Tibial artery (tissue), 4 donors: Measurements from ENCODE around the gene TMEM164.
"Not testable (repeated sequence)": the region's sequence is repeated elsewhere in the genome, so short reads cannot be mapped to it uniquely, and the experiment has no call there.

Source experiments
- DNase-seq, 2 donors: peaks; one replicate each; pipeline ENCODE4 v3.0.0-alpha.2; 2019
- H3K27ac ChIP-seq, 2 donors: fragments of 200-600 bp; sonication (generic) in 1 of 2; 1 replicate in 1 of 2; 2 replicates in 1 of 2; pipeline ENCODE4 v1.5.1; 2018 to 2019; ENCODE audit warnings: mild to moderate bottlenecking in 1 of 2
- H3K27me3 ChIP-seq, 2 donors: fragments of 200-600 bp; sonication (generic) in 1 of 2; one replicate each; pipeline versions ENCODE4 v1.5.1 to v1.6.0; 2016 to 2019
- H3K36me3 ChIP-seq, 3 donors: fragments of 200-600 bp; sonication (generic) in 2 of 3; one replicate each; pipeline ENCODE4 v1.5.1; 2016 to 2019; ENCODE audit warnings: mild to moderate bottlenecking in 2 of 3
- H3K4me1 ChIP-seq, 4 donors: fragments of 200-600 bp; sonication (generic) in 2 of 4; 1 replicate in 3 of 4; 2 replicates in 1 of 4; pipeline ENCODE4 v1.5.1; 2016 to 2019
- H3K4me3 ChIP-seq, 2 donors: fragments of 200-600 bp; sonication (generic) in 1 of 2; 1 replicate in 1 of 2; 2 replicates in 1 of 2; pipeline ENCODE4 v1.5.1; 2018 to 2019; ENCODE audit warnings: mild to moderate bottlenecking in 2 of 2
- H3K9me3 ChIP-seq, 3 donors: fragments of 200-600 bp; sonication (generic) in 1 of 3; one replicate each; pipeline ENCODE4 v1.5.1; 2016 to 2019
- intact Hi-C: fragments of 100-400 bp; cut with DNase I; formaldehyde crosslinking; loops from one replicate; pipeline ENCODE4 v1.15.0; 2023; ENCODE audit warnings: low total_unique reads
- TF ChIP-seq, protein P1 (sequence below), 2 experiments: fragments of 200-600 bp in 1 of 2; fragments of 450-650 bp in 1 of 2; IDR thresholded peaks; one replicate each; pipeline ENCODE4 v1.5.1; 2017 to 2019; ENCODE audit warnings: antibody characterized with exemption in 2 of 2, mild to moderate bottlenecking in 1 of 2, moderate library complexity in 1 of 2

The TMEM164 gene

DNA sequence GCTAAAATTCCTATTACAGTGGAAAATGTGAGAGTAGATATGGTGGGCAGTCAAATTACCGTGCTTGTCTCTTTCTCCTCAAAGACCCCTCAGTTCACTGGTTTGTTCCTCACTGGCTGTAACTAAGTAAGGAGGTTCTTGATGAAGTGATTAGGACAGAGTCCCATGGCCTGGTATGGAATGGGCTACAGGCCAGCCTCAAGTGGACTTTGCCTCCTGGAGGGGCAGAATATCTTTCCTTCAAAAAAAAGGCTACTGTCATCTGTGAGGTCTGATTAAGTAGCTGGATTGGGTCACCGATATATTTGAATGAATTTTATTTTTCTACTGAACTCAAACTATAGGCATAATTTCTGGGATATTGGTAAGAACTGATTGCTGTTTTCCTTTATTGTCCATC, 38.5 kb upstream of the TMEM164 start:
- H3K4me3 ChIP-seq = no peak overlapping the region
- TF ChIP-seq, protein P1, sequence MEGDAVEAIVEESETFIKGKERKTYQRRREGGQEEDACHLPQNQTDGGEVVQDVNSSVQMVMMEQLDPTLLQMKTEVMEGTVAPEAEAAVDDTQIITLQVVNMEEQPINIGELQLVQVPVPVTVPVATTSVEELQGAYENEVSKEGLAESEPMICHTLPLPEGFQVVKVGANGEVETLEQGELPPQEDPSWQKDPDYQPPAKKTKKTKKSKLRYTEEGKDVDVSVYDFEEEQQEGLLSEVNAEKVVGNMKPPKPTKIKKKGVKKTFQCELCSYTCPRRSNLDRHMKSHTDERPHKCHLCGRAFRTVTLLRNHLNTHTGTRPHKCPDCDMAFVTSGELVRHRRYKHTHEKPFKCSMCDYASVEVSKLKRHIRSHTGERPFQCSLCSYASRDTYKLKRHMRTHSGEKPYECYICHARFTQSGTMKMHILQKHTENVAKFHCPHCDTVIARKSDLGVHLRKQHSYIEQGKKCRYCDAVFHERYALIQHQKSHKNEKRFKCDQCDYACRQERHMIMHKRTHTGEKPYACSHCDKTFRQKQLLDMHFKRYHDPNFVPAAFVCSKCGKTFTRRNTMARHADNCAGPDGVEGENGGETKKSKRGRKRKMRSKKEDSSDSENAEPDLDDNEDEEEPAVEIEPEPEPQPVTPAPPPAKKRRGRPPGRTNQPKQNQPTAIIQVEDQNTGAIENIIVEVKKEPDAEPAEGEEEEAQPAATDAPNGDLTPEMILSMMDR (IDR thresholded peaks at IDR 0.05) = no peak
- intact Hi-C loops = no loop called here
- no peaks in the 10 kb centered on the region for H3K4me1 ChIP-seq
- no peak overlapping the region for H3K27ac ChIP-seq
- no peaks in the 10 kb centered on the region for H3K9me3 ChIP-seq
- DNase-seq = no peak
- no peaks in the 10 kb centered on the region for H3K36me3 ChIP-seq
- no peaks in the 10 kb centered on the region for H3K27me3 ChIP-seq

DNA sequence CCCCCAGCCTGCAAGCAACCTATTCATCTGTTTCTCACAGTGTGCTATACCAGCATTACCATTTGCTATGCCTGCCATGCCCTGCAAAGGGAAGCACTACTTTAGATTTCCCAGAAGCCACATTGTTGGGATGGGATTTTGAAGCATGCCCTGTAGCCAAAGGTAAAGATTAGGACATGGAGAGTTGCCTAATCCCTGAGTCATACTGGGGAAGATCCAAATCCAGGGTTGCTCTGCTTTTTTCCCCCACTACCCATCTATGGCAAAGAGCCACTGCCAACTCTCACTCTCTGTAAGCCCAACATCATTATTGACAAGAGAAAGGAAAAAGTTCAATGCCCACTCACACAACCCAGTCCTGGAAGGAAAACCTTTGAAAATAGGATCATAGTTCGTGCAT, 36.7 kb upstream of the TMEM164 start:
- no peak overlapping the region for H3K27ac ChIP-seq
- no peaks in the 10 kb centered on the region for H3K9me3 ChIP-seq
- no peaks in the 10 kb centered on the region for H3K36me3 ChIP-seq
- TF ChIP-seq, protein P1 (IDR thresholded peaks at IDR 0.05) = no peak
- H3K27me3 ChIP-seq = no peaks in the 10 kb centered on the region
- H3K4me1 ChIP-seq = no peaks in the 10 kb centered on the region
- DNase-seq = no peak
- intact Hi-C loops = no loop called here
- no peak overlapping the region for H3K4me3 ChIP-seq

GRCh38 chrX:109967156-109967555, 35.8 kb upstream of the TMEM164 start:
- no peak for DNase-seq
- Histone ChIP-seq H3K9me3 (no peaks in the 10 kb centered on the region), H3K36me3 (no peaks in the 10 kb centered on the region), H3K4me3 (no peak overlapping the region), H3K4me1 (no peaks in the 10 kb centered on the region), H3K27ac (no peak overlapping the region), H3K27me3 (no peaks in the 10 kb centered on the region)
- TF ChIP-seq, protein P1 (IDR thresholded peaks at IDR 0.05) = no peak
- intact Hi-C loops = no loop called here

DNA sequence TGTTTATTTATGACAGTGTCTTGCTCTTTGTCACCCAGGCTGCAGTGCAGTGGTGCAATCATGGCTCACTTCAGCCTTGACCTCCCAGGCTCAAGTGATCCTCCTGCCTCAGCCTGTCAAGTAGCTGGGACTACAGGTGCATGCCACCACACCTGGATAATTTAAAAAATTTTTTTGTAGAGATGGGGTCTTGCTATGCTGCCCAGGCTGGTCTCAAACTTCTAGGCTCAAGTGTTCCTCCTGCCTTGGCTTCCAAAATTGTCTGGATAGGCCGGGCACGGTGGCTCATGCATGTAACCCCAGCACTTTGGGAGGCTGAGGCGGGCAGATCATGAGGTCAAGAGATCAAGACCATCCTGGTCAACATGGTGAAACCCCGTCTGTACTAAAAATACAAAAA, 32.1 kb upstream of the TMEM164 start:
- H3K9me3 ChIP-seq, intact Hi-C loops, H3K27ac ChIP-seq, H3K27me3 ChIP-seq, H3K36me3 ChIP-seq, H3K4me3 ChIP-seq, DNase-seq, H3K4me1 ChIP-seq: not testable (repeated sequence)

DNA sequence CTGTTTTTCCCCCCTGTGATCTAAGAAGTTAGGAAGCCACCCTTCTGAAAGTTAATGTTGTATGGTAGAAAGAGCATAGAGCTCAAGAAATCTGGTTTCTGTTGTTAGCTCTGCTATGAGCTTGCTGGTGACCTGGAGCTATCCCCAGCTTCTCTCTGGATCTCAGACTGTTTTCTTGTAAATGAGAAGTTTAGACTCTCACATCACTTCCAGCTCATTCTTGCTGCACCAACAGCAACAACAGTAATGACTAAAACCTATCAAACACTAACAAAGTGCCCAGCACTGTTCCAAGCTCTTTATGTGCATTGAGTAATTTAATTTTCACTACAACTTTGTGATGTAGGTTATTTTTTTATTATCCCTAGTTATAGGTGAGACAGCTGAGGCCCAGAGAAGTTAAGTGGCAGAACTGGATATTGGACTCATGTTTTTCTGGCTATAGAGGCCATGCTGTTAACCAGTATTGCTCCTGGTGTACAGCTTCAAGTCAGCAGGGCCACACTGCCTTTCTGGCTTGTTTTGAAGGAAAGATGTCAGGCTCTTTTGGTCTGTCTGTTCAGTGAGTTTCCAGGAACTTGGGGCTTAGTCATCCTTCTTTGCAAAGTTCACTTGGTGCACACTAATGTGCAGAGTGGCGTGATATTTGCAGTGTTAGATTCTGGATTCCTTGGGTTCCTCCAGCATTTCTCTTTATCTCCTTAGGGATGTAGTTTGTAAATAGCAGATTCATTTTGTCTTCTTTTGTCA, 27.8 kb upstream of the TMEM164 start:
- H3K27me3 ChIP-seq = no peaks in the 10 kb centered on the region
- H3K36me3 ChIP-seq = no peaks in the 10 kb centered on the region
- no peak for DNase-seq
- TF ChIP-seq, protein P1 (IDR thresholded peaks at IDR 0.05) = no peak
- H3K9me3 ChIP-seq = no peaks in the 10 kb centered on the region
- no peaks in the 10 kb centered on the region for H3K4me1 ChIP-seq
- H3K4me3 ChIP-seq = no peak overlapping the region
- intact Hi-C loops = no loop called here
- no peak overlapping the region for H3K27ac ChIP-seq

DNA sequence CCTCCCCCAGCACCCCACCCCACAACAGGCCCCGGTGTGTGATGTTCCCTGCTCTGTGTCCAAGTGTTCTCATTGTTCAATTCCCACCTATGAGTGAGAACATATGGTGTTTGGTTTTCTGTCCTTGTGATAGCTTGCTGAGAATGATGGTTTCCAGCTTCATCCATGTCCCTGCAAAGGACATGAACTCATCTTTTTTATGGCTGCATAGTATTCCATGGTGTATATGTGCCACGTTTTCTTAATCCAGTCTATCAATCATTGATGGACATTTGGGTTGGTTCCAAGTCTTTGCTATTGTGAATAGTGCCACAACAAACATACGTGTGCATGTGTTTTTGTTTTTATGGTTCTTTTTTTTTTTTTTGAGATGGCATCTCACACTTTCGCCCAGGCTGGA, 17.7 kb upstream of the TMEM164 start:
- H3K27ac ChIP-seq, H3K27me3 ChIP-seq, H3K4me1 ChIP-seq, intact Hi-C loops, H3K9me3 ChIP-seq, DNase-seq, H3K4me3 ChIP-seq, H3K36me3 ChIP-seq: not testable (repeated sequence)

DNA sequence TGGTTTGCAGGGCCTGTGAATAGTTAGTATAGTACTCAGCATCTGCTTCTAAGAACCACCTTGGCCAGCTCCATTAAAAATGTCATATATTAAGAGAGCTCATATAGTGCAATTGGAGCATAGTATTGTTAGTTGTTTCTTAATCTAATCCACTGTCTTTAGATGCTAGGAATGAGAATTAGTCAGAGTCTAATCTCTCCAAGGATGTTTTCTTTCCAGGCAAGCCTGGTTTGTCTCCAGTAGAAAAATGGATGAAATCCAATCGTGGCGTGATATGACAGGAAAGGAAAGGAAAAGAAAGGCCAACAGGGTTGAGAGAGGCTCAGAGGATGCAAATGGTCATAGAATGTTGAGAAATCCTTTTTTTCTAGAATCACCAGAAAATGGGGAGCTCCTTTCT, 15.0 kb upstream of the TMEM164 start:
- intact Hi-C loops = no loop called here

More for the DNA sequence above, 15.0 kb upstream of the TMEM164 start:
- Histone ChIP-seq H3K9me3 (no peaks in the 10 kb centered on the region), H3K36me3 (no peaks in the 10 kb centered on the region), H3K4me1 (no peaks in the 10 kb centered on the region), H3K27ac (no peak overlapping the region), H3K4me3 (no peak overlapping the region), H3K27me3 (no peaks in the 10 kb centered on the region)
- no peak for DNase-seq
- TF ChIP-seq, protein P1 (IDR thresholded peaks at IDR 0.05) = no peak
